Heart left ventricle (tissue), 13 donors: ENCODE data around the gene PALD1.

Experiments used
- CTCF ChIP-seq, 12 donors: fragments of 200-600 bp; sonication (generic) in 4 of 12; IDR thresholded peaks; one replicate each; pipeline versions ENCODE4 v1.5.0 to v1.8.0; 2018 to 2022; ENCODE audit warnings: antibody characterized with exemption in 12 of 12, mild to moderate bottlenecking in 5 of 12
- POLR2A ChIP-seq, 2 donors: fragments of 450-650 bp; IDR thresholded peaks; one replicate each; pipeline ENCODE4 v1.6.1; 2017; ENCODE audit warnings: antibody characterized with exemption in 2 of 2, mild to moderate bottlenecking in 2 of 2, moderate library complexity in 2 of 2
- donor health status: ischemic (EF 13 %, LVEDD 7.1; RV severe dilation, severe dysfunction).
- donor health status: DM: no; HTN: yes; CAD: no.
- donor health status: DM: no; HTN: no; CAD: no.
- donor health status: ischemic (EF 25% LVEDD 6.9; RV normal size, moderate dysfunction).
- donor health status: ischemic (EF 25% LVEDD 5.7; RV mildly dilated, moderate dysfunction).
- donor health status: ischemic (EF 35%, LVEDD 5.7; RV mildly dilated, moderate dysfunction).
- donor health status: nonischemic (EF 11% LVEDD 7.7; RV severe dilation, severe dysfunction).
- donor health status: DM: yes; HTN: yes; CAD: no.
- donor health status: PGD.
- donor health status: ischemic (EF 29% LVEDD 5.4; RV normal size, mild dysfunction).
- donor health status: nonischemic (EF 23%, LVEDD 6.1; RV moderate dilation, normal function).

DNA sequence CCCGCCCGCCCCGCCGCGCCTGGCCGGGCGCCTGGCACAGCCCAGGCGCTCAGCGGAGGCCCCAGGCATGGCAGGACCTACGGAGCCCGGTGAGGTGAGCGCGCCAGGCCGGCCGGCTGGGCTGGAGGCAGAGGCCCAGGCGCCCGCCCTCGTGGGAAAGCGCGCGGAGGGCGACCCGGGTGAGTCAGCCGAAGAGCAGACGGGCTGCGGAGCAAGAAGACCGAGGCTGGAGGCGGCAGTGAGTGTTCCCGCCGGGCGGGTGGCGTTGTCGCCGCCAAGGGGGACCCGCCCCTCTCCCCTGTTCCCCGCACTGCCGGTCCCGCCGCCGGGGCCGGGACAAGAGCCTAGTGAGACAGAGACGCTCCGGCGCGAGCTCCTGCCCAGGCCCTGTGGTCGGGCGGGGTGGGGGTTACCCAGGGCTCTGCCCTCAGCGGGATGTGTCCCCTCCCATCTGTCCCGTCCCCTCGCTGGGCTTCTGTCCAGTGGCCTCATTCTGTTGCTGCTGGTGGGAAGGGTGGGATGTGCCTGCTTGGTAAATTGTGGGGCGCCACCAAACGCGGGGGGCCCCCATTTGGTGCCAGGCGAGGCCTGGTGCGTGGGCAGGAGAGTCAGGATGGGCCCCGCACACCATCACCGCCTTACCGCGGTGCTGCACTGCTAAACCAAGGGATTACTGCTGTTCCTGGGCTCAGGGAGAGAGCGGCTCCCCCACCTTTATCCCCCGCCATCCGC is 20.1 kb upstream of the PALD1 start:
- TF ChIP-seq CTCF (IDR thresholded peaks at IDR 0.05) (no peak), POLR2A (IDR thresholded peaks at IDR 0.05) (no peak)
